ENCODE data around the gene ENG.

- no peak for TF ChIP-seq CTCF (IDR thresholded peaks at IDR 0.05)
- TF ChIP-seq POLR2A (IDR thresholded peaks at IDR 0.05): no peak
Measured at GRCh38 chr9:127816728-127817127, 37.7 kb downstream of the ENG start.
